HUES6 (cell line): ENCODE data around the gene MRPL32.

ENCODE experiments used
- H3K27ac ChIP-seq: 2 replicates; pipeline ENCODE4 v1.7.0; 2013; ENCODE audit warnings: low read depth, mild to moderate bottlenecking, low read length, inconsistent platforms
- H3K27me3 ChIP-seq: 2 replicates; pipeline ENCODE4 v1.6.1; 2013; ENCODE audit warnings: low read length; ENCODE audit not compliant: control insufficient read depth, insufficient read depth
- H3K36me3 ChIP-seq: 2 replicates; pipeline ENCODE4 v1.6.1; 2013; ENCODE audit warnings: low read length; ENCODE audit not compliant: control insufficient read depth, insufficient read depth
- H3K4me1 ChIP-seq: 2 replicates; pipeline ENCODE4 v1.6.1; 2013; ENCODE audit warnings: low read length; ENCODE audit not compliant: control insufficient read depth, insufficient read depth
- H3K4me3 ChIP-seq: 2 replicates; pipeline ENCODE4 v1.5.1; 2013; ENCODE audit warnings: low read depth, low read length
- H3K9ac ChIP-seq: one replicate; pipeline ENCODE4 v1.6.1; 2013; ENCODE audit warnings: mild to moderate bottlenecking, low read length
- H3K9me3 ChIP-seq: 2 replicates; pipeline ENCODE4 v1.6.1; 2013; ENCODE audit warnings: low read depth, low read length; ENCODE audit not compliant: control insufficient read depth, insufficient read depth

Gene MRPL32

GRCh38 chr7:42946627-42946950 is 14.4 kb downstream of the MRPL32 start:
- Histone ChIP-seq H3K27me3 (no peaks in the 10 kb centered on the region), H3K4me1 (peaks cover 9% of the 10 kb centered on the region; the same call in 1 of the 2 replicates)

GRCh38 chr7:42947521-42947920 is 15.3 kb downstream of the MRPL32 start:
- no peaks in the 10 kb centered on the region for H3K27me3 ChIP-seq
- H3K4me1 ChIP-seq = peaks cover 9% of the 10 kb centered on the region; the same call in 1 of the 2 replicates
- no peak overlapping the region for H3K4me3 ChIP-seq
- H3K9ac ChIP-seq = no peak overlapping the region
- H3K27ac ChIP-seq = no peak overlapping the region
- no peaks in the 10 kb centered on the region for H3K36me3 ChIP-seq
- H3K9me3 ChIP-seq = 0 out of 2 replicates have a peak, but pooled peaks cover 6% of the 10 kb centered on the region

More at GRCh38 chr7:42946627-42946950, 14.4 kb downstream of the MRPL32 start:
- H3K4me3 ChIP-seq = no peak overlapping the region
- no peak overlapping the region for H3K27ac ChIP-seq
- 0 out of 2 replicates have a peak, but pooled peaks cover 6% of the 10 kb centered on the region for H3K9me3 ChIP-seq
- H3K9ac ChIP-seq = no peak overlapping the region
- no peaks in the 10 kb centered on the region for H3K36me3 ChIP-seq

GRCh38 chr7:42950417-42950816 is 18.2 kb downstream of the MRPL32 start:
- Histone ChIP-seq H3K27ac (no peak overlapping the region), H3K9ac (no peak overlapping the region), H3K36me3 (no peaks in the 10 kb centered on the region), H3K27me3 (no peaks in the 10 kb centered on the region), H3K9me3 (0 out of 2 replicates have a peak, but pooled peaks cover 11% of the 10 kb centered on the region), H3K4me3 (no peak overlapping the region), H3K4me1 (peaks cover 4% of the 10 kb centered on the region; the same call in 1 of the 2 replicates)

- Histone ChIP-seq H3K4me3 (no peak overlapping the region), H3K27ac (no peak overlapping the region), H3K36me3 (no peaks in the 10 kb centered on the region), H3K9ac (no peak overlapping the region), H3K9me3 (peaks cover 24% of the 10 kb centered on the region; the same call in 1 of the 2 replicates), H3K27me3 (no peaks in the 10 kb centered on the region), H3K4me1 (no peaks in the 10 kb centered on the region)
Observed at GRCh38 chr7:42952328-42952727, 20.2 kb downstream of the MRPL32 start.

GRCh38 chr7:42953994-42954393 is 21.8 kb downstream of the MRPL32 start:
- Histone ChIP-seq H3K4me3 (no peak overlapping the region), H3K4me1 (no peaks in the 10 kb centered on the region), H3K36me3 (no peaks in the 10 kb centered on the region), H3K9ac (no peak overlapping the region), H3K27me3 (no peaks in the 10 kb centered on the region), H3K27ac (no peak overlapping the region), H3K9me3 (peaks cover 24% of the 10 kb centered on the region; the same call in 1 of the 2 replicates)

- no peak overlapping the region for H3K9ac ChIP-seq
- H3K27me3 ChIP-seq = no peaks in the 10 kb centered on the region
- no peak overlapping the region for H3K4me3 ChIP-seq
- no peaks in the 10 kb centered on the region for H3K36me3 ChIP-seq
- peaks cover 32% of the 10 kb centered on the region for H3K9me3 ChIP-seq
- no peak overlapping the region for H3K27ac ChIP-seq
- no peaks in the 10 kb centered on the region for H3K4me1 ChIP-seq
Observed at GRCh38 chr7:42956062-42956461, 23.9 kb downstream of the MRPL32 start.

- Histone ChIP-seq H3K36me3 (no peaks in the 10 kb centered on the region), H3K4me3 (no peak overlapping the region), H3K9me3 (peaks cover 32% of the 10 kb centered on the region), H3K27me3 (no peaks in the 10 kb centered on the region), H3K27ac (no peak overlapping the region), H3K9ac (no peak overlapping the region), H3K4me1 (peaks cover 13% of the 10 kb centered on the region)
Observed at GRCh38 chr7:42959549-42959948, 27.4 kb downstream of the MRPL32 start.

GRCh38 chr7:42960762-42961161 is 28.6 kb downstream of the MRPL32 start:
- no peak overlapping the region for H3K9ac ChIP-seq
- peaks cover 24% of the 10 kb centered on the region for H3K4me1 ChIP-seq
- H3K4me3 ChIP-seq = no peak overlapping the region
- H3K27ac ChIP-seq = no peak overlapping the region
- H3K27me3 ChIP-seq = no peaks in the 10 kb centered on the region
- peaks cover 26% of the 10 kb centered on the region for H3K9me3 ChIP-seq
- no peaks in the 10 kb centered on the region for H3K36me3 ChIP-seq

GRCh38 chr7:42961170-42961569 is 29.0 kb downstream of the MRPL32 start:
- Histone ChIP-seq H3K36me3 (no peaks in the 10 kb centered on the region), H3K9me3 (peaks cover 24% of the 10 kb centered on the region), H3K27me3 (no peaks in the 10 kb centered on the region)

GRCh38 chr7:42964293-42964692 is 32.1 kb downstream of the MRPL32 start:
- Histone ChIP-seq H3K4me3 (no peak overlapping the region), H3K27ac (no peak overlapping the region), H3K4me1 (peaks cover 24% of the 10 kb centered on the region), H3K27me3 (no peaks in the 10 kb centered on the region), H3K9ac (no peak overlapping the region), H3K9me3 (peaks cover 12% of the 10 kb centered on the region), H3K36me3 (no peaks in the 10 kb centered on the region)

More at GRCh38 chr7:42961170-42961569, 29.0 kb downstream of the MRPL32 start:
- H3K27ac ChIP-seq = no peak overlapping the region
- H3K4me3 ChIP-seq = no peak overlapping the region
- peaks cover 24% of the 10 kb centered on the region for H3K4me1 ChIP-seq
- no peak overlapping the region for H3K9ac ChIP-seq

- Histone ChIP-seq H3K27ac (no peak overlapping the region), H3K9ac (no peak overlapping the region), H3K9me3 (peaks cover 5% of the 10 kb centered on the region), H3K4me3 (no peak overlapping the region), H3K36me3 (no peaks in the 10 kb centered on the region), H3K27me3 (no peaks in the 10 kb centered on the region), H3K4me1 (peaks cover 24% of the 10 kb centered on the region)
Observed at GRCh38 chr7:42964849-42965805, 33.0 kb downstream of the MRPL32 start.
